Coronary artery (tissue), 2 donors: ENCODE measurements around the gene ANTKMT.
"Not testable (repeated sequence)": the region's sequence is repeated elsewhere in the genome, so short reads cannot be mapped to it uniquely, and the experiment has no call there.

Experiments used
- DNase-seq: peaks from one replicate; pipeline ENCODE4 v3.0.0-alpha.2; 2017; ENCODE audit warnings: low spot score
- H3K27ac ChIP-seq, 2 donors: fragments of 200-600 bp; sonication (generic); one replicate each; pipeline ENCODE4 v1.5.1; 2016 to 2019
- H3K4me3 ChIP-seq: fragments of 200-600 bp; sonication (generic); 2 replicates; pipeline ENCODE4 v1.5.1; 2016; ENCODE audit warnings: mild to moderate bottlenecking, moderate library complexity
- CTCF ChIP-seq: fragments of 200-600 bp; sonication (generic); IDR thresholded peaks from one replicate; pipeline ENCODE4 v1.5.1; 2019; ENCODE audit warnings: antibody characterized with exemption

ANTKMT gene

DNA sequence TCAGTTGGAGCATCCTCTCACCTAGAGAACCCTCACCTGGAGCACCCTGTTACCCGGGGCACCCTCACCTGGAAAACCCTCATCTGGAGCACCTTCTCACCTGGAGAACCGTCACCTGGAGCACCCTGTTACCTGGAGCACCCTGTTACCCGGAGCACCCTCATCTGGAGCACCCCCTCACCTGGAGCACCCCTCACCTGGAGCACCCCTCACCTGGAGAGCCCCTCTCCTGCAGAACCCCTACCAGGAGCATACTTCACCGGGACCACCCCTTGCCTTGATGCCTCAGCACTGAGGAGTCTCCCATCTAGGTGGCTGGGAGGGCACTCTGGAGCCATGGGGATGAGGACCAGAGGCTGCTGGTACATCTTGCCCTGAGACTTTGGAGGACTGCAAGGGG is 12.0 kb upstream of the ANTKMT start:
- TF ChIP-seq CTCF, result no peak

GRCh38 chr16:709566-710499 is 11.1 kb upstream of the ANTKMT start:
- DNase-seq, result no peak
- no peak overlapping the region for H3K27ac ChIP-seq
- TF ChIP-seq CTCF, result no peak
- H3K4me3 ChIP-seq, result no peak overlapping the region

More for the DNA sequence above, 12.0 kb upstream of the ANTKMT start:
- Histone ChIP-seq H3K27ac (no peak overlapping the region), H3K4me3 (no peak overlapping the region)
- DNase-seq, result no peak

GRCh38 chr16:710500-711075 is 10.4 kb upstream of the ANTKMT start:
- no peak for TF ChIP-seq CTCF
- DNase-seq, result no peak
- Histone ChIP-seq H3K27ac (no peak overlapping the region), H3K4me3 (no peak overlapping the region)

- Histone ChIP-seq H3K4me3 (no peak overlapping the region), H3K27ac (no peak overlapping the region)
- DNase-seq, result no peak
- no peak for TF ChIP-seq CTCF
Observed at GRCh38 chr16:711084-711483, 9.9 kb upstream of the ANTKMT start.

GRCh38 chr16:711548-712320 is 9.2 kb upstream of the ANTKMT start:
- peak; percentile 86 for TF ChIP-seq CTCF
- no peak for DNase-seq
- H3K27ac ChIP-seq, result no peak overlapping the region
- H3K4me3 ChIP-seq, result no peak overlapping the region

GRCh38 chr16:712740-713250 is 8.2 kb upstream of the ANTKMT start:
- H3K4me3 ChIP-seq, H3K27ac ChIP-seq, DNase-seq: not testable (repeated sequence)

- no peak for DNase-seq
- Histone ChIP-seq H3K4me3 (peak overlapping the region; percentile 85), H3K27ac (no peak overlapping the region)
- no peak for TF ChIP-seq CTCF
Observed at GRCh38 chr16:714079-714478, 6.9 kb upstream of the ANTKMT start.
